Glomerular visceral epithelial cell (primary cell): ENCODE measurements around the gene OCRL.

Source experiments
- DNase-seq: peaks from one replicate; pipeline ENCODE4 v3.0.0-alpha.2; 2016; ENCODE audit errors: extremely low spot score

Gene OCRL

GRCh38 chrX:129636175-129636681, 96.2 kb downstream of the OCRL start:
- DNase-seq = no peak

DNA sequence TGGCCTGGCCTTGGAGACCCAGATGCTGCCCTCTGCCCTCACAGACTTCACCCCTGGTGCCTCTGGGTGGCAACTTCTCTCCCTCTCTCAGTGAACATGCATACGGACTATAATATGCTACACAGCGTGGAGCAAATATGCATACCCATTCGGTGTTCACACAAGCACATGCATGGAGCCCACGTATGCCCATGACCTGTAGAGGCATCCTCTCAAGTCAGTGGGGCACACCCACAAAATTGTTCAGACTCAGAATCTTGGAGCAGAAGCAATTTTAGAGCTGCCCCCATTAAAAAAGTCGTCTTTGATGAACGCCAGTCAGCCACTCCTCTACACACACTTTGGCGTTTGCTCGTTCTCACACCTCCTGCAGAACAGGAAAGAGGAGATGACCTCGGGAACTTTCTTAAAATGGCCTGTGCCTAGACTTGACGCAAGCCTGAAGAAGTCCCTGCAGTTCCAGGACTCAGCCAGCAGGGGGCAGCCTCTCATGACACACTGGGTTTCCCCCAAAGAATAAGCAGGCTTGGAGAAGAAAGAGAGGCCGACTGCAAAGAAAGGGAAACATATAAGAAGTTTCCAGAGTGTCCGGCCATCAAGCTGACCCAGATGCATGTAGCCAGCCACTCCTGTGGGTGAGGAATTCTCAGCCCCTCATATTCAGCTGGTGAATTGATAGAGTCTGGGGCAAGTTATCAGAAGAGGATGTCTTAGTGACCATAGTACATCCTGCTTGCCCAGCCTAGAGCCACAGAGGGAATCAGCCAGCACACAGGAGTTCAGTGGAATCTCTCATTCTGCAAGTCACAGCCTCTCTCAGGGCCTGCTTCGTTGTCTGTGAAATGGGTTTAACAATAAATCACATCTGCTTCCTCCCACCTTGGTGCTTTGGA, 97.4 kb downstream of the OCRL start:
- DNase-seq = peak; percentile 60

- DNase-seq = no peak
These were observed 98.9 kb downstream of the OCRL start for GRCh38 chrX:129638917-129639316.

- DNase-seq = no peak
These were observed 100.7 kb downstream of the OCRL start for GRCh38 chrX:129640737-129641136.

DNA sequence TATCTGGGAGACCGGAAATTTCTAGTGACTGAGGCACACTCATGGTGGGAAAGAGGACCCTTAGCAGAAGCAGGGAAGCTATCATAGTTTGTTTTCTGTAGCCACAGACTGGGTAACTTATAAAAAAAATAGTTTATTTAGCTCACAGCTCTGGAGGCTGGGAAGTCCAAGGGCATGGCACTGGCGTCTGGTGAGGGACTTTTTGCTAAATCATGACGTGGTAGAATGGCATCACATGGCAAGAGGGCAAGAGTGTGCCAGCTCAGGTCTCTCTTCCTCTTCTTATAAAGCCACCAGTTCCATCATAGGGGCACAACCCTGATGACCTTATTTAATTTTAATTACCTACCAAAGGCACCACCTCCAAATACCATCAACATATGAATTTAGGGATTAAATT, 101.4 kb downstream of the OCRL start:
- no peak for DNase-seq

DNA sequence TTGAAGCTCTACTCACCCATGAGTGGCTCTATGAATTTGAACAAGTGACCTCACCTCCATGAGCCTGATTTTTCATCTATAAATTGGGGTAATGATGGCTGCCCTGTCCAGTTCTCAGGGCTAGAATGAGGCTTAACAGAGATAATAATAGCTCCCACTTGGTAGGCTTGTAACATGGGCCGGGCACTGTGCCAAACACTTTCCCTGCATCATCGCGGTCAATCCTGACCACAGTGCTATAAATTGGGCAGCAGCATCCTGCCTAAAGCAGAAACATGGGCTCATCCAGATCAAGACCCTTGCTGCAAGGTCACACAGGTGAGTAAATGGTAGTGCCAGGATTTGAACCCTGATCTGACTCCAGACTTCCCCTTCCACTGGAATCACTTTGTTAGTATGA, 101.9 kb downstream of the OCRL start:
- peak; percentile 57 for DNase-seq
